Endothelial cell of umbilical vein (primary cell): ENCODE measurements around the gene CD58.

ENCODE experiments used
- EZH2 ChIP-seq: IDR thresholded peaks from 2 replicates; pipeline ENCODE4 v1.6.1; 2012; ENCODE audit warnings: borderline replicate concordance, low read depth, mild to moderate bottlenecking, moderate library complexity, low read length, inconsistent platforms; ENCODE audit not compliant: severe bottlenecking
- GATA2 ChIP-seq: IDR thresholded peaks from 2 replicates; pipeline ENCODE4 v1.7.0; 2011; ENCODE audit warnings: low read depth, mild to moderate bottlenecking, moderate library complexity, mixed read lengths, low read length; ENCODE audit not compliant: insufficient read length, insufficient read depth
- MYC ChIP-seq: IDR thresholded peaks from one replicate; pipeline ENCODE4 v1.6.1; 2011; ENCODE audit warnings: mild to moderate bottlenecking, low read depth, low read length
- TF ChIP-seq, protein P1 (sequence below), 2 donors: IDR thresholded peaks; 1 replicate in 1 of 2; 2 replicates in 1 of 2; pipeline ENCODE4 v1.5.1; 2011; ENCODE audit warnings: low read length in 2 of 2, mild to moderate bottlenecking in 2 of 2, moderate library complexity in 2 of 2, control low read depth in 1 of 2, inconsistent platforms in 1 of 2, low read depth in 1 of 2; ENCODE audit not compliant: insufficient read depth in 1 of 2; ENCODE audit errors: extremely low read depth in 1 of 2

DNA sequence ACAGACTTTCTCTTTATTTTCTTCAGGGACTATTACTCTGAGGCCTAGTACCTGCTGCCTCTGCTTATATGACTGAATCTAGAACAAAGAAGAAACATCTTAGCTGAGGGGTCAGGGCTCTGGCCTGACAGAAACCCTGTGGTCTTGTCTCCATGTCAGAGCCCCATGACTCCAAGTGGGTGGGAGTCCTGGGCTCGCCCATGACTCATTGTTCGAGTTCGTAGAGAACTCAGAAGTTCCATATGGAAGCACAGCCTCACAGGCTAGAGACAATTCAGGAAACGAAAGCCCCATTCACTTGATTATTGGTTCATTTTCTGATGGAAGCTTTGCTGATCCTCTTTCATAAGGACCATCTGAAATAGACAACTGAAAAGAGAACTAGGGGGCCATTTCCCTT lies 73.2 kb downstream of the CD58 start:
- TF ChIP-seq MYC (no peak), GATA2 (no peak), EZH2 (no peak)
- TF ChIP-seq, protein P1, sequence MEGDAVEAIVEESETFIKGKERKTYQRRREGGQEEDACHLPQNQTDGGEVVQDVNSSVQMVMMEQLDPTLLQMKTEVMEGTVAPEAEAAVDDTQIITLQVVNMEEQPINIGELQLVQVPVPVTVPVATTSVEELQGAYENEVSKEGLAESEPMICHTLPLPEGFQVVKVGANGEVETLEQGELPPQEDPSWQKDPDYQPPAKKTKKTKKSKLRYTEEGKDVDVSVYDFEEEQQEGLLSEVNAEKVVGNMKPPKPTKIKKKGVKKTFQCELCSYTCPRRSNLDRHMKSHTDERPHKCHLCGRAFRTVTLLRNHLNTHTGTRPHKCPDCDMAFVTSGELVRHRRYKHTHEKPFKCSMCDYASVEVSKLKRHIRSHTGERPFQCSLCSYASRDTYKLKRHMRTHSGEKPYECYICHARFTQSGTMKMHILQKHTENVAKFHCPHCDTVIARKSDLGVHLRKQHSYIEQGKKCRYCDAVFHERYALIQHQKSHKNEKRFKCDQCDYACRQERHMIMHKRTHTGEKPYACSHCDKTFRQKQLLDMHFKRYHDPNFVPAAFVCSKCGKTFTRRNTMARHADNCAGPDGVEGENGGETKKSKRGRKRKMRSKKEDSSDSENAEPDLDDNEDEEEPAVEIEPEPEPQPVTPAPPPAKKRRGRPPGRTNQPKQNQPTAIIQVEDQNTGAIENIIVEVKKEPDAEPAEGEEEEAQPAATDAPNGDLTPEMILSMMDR (IDR thresholded peaks at IDR 0.05; ENCODE audit: extremely low read depth in 1 of 2, insufficient read depth in 1 of 2, low read depth in 1 of 2, low read length in 2 of 2) = no peak
